ENCODE results near the gene C8A. TPM values are rescaled to one million over a fixed set of nuclear protein-coding genes. Genes with fewer than 3 reads are reported as not detected.

Gene C8A
- total RNA-seq, 1 experiment from 2014 or later: 0.13 TPM

DNA sequence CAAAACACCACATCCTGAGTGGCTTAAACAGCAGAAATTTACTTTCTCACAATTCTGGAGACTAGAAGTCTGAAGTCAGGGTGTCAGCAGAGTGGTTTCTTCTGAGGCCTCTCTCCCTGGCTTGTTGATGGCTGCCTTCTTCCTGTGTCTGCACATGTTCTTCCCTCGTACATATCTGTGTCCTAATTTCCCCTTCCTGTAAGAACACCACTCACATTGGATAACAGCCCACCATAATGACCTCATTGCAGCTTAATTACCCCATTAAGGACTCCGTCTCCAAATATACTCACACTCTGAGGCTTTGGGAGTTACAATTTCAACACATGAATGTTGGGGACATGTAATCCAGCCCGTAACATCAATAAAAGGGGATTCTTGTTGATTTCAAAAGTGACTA is 23.4 kb downstream of the C8A start:
- no peaks in the 10 kb centered on the region for H3K9me3 Mint-ChIP-seq
- POLR2A ChIA-PET: no interaction called here
- no peak overlapping the region for H3K27ac Mint-ChIP-seq
- no peak for DNase-seq (ENCODE audit: low spot score)
- CTCF ChIA-PET: no interaction called here
- H3K4me3 Mint-ChIP-seq: no peak overlapping the region
- ATAC-seq: no peak
- H3K36me3 Mint-ChIP-seq: no peaks in the 10 kb centered on the region
- no peak for TF ChIP-seq NFYB (CRISPR knock-in tag; conservative IDR thresholded peaks at IDR 0.05; ENCODE audit: low read depth)
- TF ChIP-seq, protein P1, sequence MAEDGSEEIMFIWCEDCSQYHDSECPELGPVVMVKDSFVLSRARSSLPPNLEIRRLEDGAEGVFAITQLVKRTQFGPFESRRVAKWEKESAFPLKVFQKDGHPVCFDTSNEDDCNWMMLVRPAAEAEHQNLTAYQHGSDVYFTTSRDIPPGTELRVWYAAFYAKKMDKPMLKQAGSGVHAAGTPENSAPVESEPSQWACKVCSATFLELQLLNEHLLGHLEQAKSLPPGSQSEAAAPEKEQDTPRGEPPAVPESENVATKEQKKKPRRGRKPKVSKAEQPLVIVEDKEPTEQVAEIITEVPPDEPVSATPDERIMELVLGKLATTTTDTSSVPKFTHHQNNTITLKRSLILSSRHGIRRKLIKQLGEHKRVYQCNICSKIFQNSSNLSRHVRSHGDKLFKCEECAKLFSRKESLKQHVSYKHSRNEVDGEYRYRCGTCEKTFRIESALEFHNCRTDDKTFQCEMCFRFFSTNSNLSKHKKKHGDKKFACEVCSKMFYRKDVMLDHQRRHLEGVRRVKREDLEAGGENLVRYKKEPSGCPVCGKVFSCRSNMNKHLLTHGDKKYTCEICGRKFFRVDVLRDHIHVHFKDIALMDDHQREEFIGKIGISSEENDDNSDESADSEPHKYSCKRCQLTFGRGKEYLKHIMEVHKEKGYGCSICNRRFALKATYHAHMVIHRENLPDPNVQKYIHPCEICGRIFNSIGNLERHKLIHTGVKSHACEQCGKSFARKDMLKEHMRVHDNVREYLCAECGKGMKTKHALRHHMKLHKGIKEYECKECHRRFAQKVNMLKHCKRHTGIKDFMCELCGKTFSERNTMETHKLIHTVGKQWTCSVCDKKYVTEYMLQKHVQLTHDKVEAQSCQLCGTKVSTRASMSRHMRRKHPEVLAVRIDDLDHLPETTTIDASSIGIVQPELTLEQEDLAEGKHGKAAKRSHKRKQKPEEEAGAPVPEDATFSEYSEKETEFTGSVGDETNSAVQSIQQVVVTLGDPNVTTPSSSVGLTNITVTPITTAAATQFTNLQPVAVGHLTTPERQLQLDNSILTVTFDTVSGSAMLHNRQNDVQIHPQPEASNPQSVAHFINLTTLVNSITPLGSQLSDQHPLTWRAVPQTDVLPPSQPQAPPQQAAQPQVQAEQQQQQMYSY (CRISPR knock-in tag; IDR thresholded peaks at IDR 0.05): no peak
- TF ChIP-seq JAZF1 (CRISPR knock-in tag; IDR thresholded peaks at IDR 0.05): no peak
- no peak for TF ChIP-seq TCF7 (CRISPR knock-in tag; IDR thresholded peaks at IDR 0.05; ENCODE audit: low read depth)
- no peak for TF ChIP-seq CBFB (CRISPR knock-in tag; IDR thresholded peaks at IDR 0.05; ENCODE audit: low read depth)
- TF ChIP-seq ELF4 (CRISPR knock-in tag; IDR thresholded peaks at IDR 0.05; ENCODE audit: low read depth): no peak
- peaks cover 13% of the 10 kb centered on the region for H3K27me3 Mint-ChIP-seq (ENCODE audit: low read depth)
- no peaks in the 10 kb centered on the region for H3K4me1 Mint-ChIP-seq

DNA sequence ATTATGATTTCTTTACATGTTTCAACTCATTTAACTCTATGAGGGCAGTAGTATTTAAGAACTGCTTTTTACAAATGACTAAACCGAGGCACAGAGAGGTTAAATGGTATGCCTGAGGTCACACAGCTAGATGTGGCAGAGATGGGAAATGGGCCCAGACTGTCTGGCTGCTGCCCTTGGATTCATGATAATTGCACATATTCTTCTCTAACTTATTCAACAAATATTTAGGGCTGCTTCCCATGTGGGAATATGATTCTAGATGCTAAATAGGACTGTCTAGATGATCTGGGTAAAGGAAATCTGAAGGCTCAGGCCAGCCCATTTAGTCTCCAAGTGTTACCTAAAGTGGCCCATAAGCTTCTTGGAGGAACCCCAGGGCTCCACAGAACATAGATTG is 26.2 kb downstream of the C8A start:
- CTCF ChIA-PET: no interaction called here
- DNase-seq (ENCODE audit: low spot score) (no peak), ATAC-seq (no peak)
- Mint-ChIP-seq H3K27ac (no peak overlapping the region), H3K4me3 (no peak overlapping the region), H3K9me3 (no peaks in the 10 kb centered on the region), H3K4me1 (no peaks in the 10 kb centered on the region), H3K27me3 (ENCODE audit: low read depth) (peaks cover 4% of the 10 kb centered on the region; the same call in 1 of the 2 replicates), H3K36me3 (no peaks in the 10 kb centered on the region)
- POLR2A ChIA-PET: no interaction called here
- TF ChIP-seq RORB (CRISPR knock-in tag; IDR thresholded peaks at IDR 0.05) (no peak), CREB1 (CRISPR knock-in tag; IDR thresholded peaks at IDR 0.05) (no peak), PRRX2 (CRISPR knock-in tag; IDR thresholded peaks at IDR 0.05) (no peak), FOXJ3 (CRISPR knock-in tag; IDR thresholded peaks at IDR 0.05; ENCODE audit: borderline replicate concordance) (no peak), TEAD1 (CRISPR knock-in tag; IDR thresholded peaks at IDR 0.05) (no peak), HMGA2 (CRISPR knock-in tag; IDR thresholded peaks at IDR 0.05) (no peak), ESRRA (CRISPR knock-in tag; IDR thresholded peaks at IDR 0.05; ENCODE audit: borderline replicate concordance) (no peak), TP53 (CRISPR knock-in tag; IDR thresholded peaks at IDR 0.05) (no peak), NFYB (CRISPR knock-in tag; conservative IDR thresholded peaks at IDR 0.05; ENCODE audit: low read depth) (no peak), SP1 (CRISPR knock-in tag; conservative IDR thresholded peaks at IDR 0.05) (no peak), ETV6 (CRISPR knock-in tag; IDR thresholded peaks at IDR 0.05) (no peak)
- TF ChIP-seq, protein P2, sequence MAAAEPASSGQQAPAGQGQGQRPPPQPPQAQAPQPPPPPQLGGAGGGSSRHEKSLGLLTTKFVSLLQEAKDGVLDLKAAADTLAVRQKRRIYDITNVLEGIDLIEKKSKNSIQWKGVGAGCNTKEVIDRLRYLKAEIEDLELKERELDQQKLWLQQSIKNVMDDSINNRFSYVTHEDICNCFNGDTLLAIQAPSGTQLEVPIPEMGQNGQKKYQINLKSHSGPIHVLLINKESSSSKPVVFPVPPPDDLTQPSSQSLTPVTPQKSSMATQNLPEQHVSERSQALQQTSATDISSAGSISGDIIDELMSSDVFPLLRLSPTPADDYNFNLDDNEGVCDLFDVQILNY (CRISPR knock-in tag; IDR thresholded peaks at IDR 0.05): no peak
- TF ChIP-seq, protein P3, sequence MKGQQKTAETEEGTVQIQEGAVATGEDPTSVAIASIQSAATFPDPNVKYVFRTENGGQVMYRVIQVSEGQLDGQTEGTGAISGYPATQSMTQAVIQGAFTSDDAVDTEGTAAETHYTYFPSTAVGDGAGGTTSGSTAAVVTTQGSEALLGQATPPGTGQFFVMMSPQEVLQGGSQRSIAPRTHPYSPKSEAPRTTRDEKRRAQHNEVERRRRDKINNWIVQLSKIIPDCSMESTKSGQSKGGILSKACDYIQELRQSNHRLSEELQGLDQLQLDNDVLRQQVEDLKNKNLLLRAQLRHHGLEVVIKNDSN (CRISPR knock-in tag; IDR thresholded peaks at IDR 0.05): no peak
- TF ChIP-seq, protein P4, sequence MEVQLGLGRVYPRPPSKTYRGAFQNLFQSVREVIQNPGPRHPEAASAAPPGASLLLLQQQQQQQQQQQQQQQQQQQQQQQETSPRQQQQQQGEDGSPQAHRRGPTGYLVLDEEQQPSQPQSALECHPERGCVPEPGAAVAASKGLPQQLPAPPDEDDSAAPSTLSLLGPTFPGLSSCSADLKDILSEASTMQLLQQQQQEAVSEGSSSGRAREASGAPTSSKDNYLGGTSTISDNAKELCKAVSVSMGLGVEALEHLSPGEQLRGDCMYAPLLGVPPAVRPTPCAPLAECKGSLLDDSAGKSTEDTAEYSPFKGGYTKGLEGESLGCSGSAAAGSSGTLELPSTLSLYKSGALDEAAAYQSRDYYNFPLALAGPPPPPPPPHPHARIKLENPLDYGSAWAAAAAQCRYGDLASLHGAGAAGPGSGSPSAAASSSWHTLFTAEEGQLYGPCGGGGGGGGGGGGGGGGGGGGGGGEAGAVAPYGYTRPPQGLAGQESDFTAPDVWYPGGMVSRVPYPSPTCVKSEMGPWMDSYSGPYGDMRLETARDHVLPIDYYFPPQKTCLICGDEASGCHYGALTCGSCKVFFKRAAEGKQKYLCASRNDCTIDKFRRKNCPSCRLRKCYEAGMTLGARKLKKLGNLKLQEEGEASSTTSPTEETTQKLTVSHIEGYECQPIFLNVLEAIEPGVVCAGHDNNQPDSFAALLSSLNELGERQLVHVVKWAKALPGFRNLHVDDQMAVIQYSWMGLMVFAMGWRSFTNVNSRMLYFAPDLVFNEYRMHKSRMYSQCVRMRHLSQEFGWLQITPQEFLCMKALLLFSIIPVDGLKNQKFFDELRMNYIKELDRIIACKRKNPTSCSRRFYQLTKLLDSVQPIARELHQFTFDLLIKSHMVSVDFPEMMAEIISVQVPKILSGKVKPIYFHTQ (CRISPR knock-in tag; IDR thresholded peaks at IDR 0.05): no peak
- TF ChIP-seq, protein P5, sequence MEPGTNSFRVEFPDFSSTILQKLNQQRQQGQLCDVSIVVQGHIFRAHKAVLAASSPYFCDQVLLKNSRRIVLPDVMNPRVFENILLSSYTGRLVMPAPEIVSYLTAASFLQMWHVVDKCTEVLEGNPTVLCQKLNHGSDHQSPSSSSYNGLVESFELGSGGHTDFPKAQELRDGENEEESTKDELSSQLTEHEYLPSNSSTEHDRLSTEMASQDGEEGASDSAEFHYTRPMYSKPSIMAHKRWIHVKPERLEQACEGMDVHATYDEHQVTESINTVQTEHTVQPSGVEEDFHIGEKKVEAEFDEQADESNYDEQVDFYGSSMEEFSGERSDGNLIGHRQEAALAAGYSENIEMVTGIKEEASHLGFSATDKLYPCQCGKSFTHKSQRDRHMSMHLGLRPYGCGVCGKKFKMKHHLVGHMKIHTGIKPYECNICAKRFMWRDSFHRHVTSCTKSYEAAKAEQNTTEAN (CRISPR knock-in tag; IDR thresholded peaks at IDR 0.05): no peak
- TF ChIP-seq, protein P6, sequence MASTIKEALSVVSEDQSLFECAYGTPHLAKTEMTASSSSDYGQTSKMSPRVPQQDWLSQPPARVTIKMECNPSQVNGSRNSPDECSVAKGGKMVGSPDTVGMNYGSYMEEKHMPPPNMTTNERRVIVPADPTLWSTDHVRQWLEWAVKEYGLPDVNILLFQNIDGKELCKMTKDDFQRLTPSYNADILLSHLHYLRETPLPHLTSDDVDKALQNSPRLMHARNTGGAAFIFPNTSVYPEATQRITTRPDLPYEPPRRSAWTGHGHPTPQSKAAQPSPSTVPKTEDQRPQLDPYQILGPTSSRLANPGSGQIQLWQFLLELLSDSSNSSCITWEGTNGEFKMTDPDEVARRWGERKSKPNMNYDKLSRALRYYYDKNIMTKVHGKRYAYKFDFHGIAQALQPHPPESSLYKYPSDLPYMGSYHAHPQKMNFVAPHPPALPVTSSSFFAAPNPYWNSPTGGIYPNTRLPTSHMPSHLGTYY (CRISPR knock-in tag; IDR thresholded peaks at IDR 0.05): no peak
- TF ChIP-seq, protein P7, sequence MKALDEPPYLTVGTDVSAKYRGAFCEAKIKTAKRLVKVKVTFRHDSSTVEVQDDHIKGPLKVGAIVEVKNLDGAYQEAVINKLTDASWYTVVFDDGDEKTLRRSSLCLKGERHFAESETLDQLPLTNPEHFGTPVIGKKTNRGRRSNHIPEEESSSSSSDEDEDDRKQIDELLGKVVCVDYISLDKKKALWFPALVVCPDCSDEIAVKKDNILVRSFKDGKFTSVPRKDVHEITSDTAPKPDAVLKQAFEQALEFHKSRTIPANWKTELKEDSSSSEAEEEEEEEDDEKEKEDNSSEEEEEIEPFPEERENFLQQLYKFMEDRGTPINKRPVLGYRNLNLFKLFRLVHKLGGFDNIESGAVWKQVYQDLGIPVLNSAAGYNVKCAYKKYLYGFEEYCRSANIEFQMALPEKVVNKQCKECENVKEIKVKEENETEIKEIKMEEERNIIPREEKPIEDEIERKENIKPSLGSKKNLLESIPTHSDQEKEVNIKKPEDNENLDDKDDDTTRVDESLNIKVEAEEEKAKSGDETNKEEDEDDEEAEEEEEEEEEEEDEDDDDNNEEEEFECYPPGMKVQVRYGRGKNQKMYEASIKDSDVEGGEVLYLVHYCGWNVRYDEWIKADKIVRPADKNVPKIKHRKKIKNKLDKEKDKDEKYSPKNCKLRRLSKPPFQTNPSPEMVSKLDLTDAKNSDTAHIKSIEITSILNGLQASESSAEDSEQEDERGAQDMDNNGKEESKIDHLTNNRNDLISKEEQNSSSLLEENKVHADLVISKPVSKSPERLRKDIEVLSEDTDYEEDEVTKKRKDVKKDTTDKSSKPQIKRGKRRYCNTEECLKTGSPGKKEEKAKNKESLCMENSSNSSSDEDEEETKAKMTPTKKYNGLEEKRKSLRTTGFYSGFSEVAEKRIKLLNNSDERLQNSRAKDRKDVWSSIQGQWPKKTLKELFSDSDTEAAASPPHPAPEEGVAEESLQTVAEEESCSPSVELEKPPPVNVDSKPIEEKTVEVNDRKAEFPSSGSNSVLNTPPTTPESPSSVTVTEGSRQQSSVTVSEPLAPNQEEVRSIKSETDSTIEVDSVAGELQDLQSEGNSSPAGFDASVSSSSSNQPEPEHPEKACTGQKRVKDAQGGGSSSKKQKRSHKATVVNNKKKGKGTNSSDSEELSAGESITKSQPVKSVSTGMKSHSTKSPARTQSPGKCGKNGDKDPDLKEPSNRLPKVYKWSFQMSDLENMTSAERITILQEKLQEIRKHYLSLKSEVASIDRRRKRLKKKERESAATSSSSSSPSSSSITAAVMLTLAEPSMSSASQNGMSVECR (CRISPR knock-in tag; IDR thresholded peaks at IDR 0.05; ENCODE audit: borderline replicate concordance): no peak
